Central memory CD8-positive, alpha-beta T cell (primary cell): ENCODE results near the gene HPDL.
A peak's percentile ranks its signal among the peaks of the same experiment; 100 is the strongest.
"Not testable (repeated sequence)": the region's sequence is repeated elsewhere in the genome, so short reads cannot be mapped to it uniquely, and the experiment has no call there.

Source experiments
- ATAC-seq: fragments of 150-1000 bp; cut with Tn5 transposase; replicated peaks from 2 replicates; pipeline ENCODE4 v1.10.0; 2022; ENCODE audit warnings: mild to moderate bottlenecking, moderate FRiP score, moderate number of reproducible peaks; ENCODE audit not compliant: poor library complexity, severe bottlenecking; ENCODE audit errors: extremely low read depth
- DNase-seq, 2 donors: peaks; one replicate each; pipeline ENCODE4 v3.0.0; 2021; ENCODE audit warnings: low spot score in 2 of 2
- H3K27ac Mint-ChIP-seq: one replicate; pipeline ENCODE4 v1.8.0; 2022; ENCODE audit warnings: low read depth, mild to moderate bottlenecking, moderate library complexity, mixed read lengths
- H3K27me3 Mint-ChIP-seq: one replicate; pipeline ENCODE4 v1.8.0; 2022; ENCODE audit warnings: mixed read lengths
- H3K36me3 Mint-ChIP-seq: one replicate; pipeline ENCODE4 v1.8.0; 2022; ENCODE audit warnings: mild to moderate bottlenecking, moderate library complexity, mixed read lengths; ENCODE audit not compliant: insufficient read depth
- H3K4me1 Mint-ChIP-seq: one replicate; pipeline ENCODE4 v1.8.0; 2022; ENCODE audit warnings: mixed read lengths
- H3K4me3 Mint-ChIP-seq: one replicate; pipeline ENCODE4 v1.8.0; 2022; ENCODE audit warnings: mild to moderate bottlenecking, moderate library complexity, mixed read lengths
- H3K9me3 Mint-ChIP-seq: one replicate; pipeline ENCODE4 v1.8.0; 2022; ENCODE audit warnings: mixed read lengths

HPDL gene

GRCh38 chr1:45326627-45327623, at the start of gene HPDL:
HPDL (plus strand) TSS chr1:45326895; CDS start chr1:45327149, 254 bp downstream.
- Mint-ChIP-seq H3K9me3 (no peaks in the 10 kb centered on the region), H3K27me3 (no peaks in the 10 kb centered on the region), H3K4me3 (peak within 1 kb of the TSS; percentile 74), H3K27ac (peak within 1 kb of the TSS; percentile 49), H3K36me3 (peaks cover 5% of the 10 kb centered on the region), H3K4me1 (peaks cover 20% of the 10 kb centered on the region)
- ATAC-seq, result peak; percentile 59
- DNase-seq, result no peak

GRCh38 chr1:45282351-45282750, 44.3 kb upstream of the HPDL start:
- no peak for ATAC-seq
- no peak for DNase-seq
- Mint-ChIP-seq H3K27me3 (peaks cover 14% of the 10 kb centered on the region), H3K36me3 (no peaks in the 10 kb centered on the region), H3K4me1 (no peaks in the 10 kb centered on the region), H3K4me3 (no peak overlapping the region), H3K27ac (no peak overlapping the region), H3K9me3 (no peaks in the 10 kb centered on the region)

GRCh38 chr1:45284858-45285257, 41.8 kb upstream of the HPDL start:
- H3K27me3 Mint-ChIP-seq, H3K36me3 Mint-ChIP-seq, H3K27ac Mint-ChIP-seq, H3K4me1 Mint-ChIP-seq, H3K9me3 Mint-ChIP-seq, DNase-seq, H3K4me3 Mint-ChIP-seq, ATAC-seq: not testable (repeated sequence)

- H3K36me3 Mint-ChIP-seq, H3K4me1 Mint-ChIP-seq, H3K27ac Mint-ChIP-seq, H3K9me3 Mint-ChIP-seq, H3K4me3 Mint-ChIP-seq, DNase-seq, H3K27me3 Mint-ChIP-seq, ATAC-seq: not testable (repeated sequence)
Measured at GRCh38 chr1:45286521-45286920, 40.2 kb upstream of the HPDL start.

- not testable (repeated sequence) for H3K4me3 Mint-ChIP-seq, H3K36me3 Mint-ChIP-seq, ATAC-seq, DNase-seq, H3K9me3 Mint-ChIP-seq, H3K27me3 Mint-ChIP-seq, H3K27ac Mint-ChIP-seq, H3K4me1 Mint-ChIP-seq
Measured at GRCh38 chr1:45291002-45291401, 35.7 kb upstream of the HPDL start.

GRCh38 chr1:45291716-45292115, 35.0 kb upstream of the HPDL start:
- Mint-ChIP-seq H3K36me3 (no peaks in the 10 kb centered on the region), H3K4me1 (peaks cover 6% of the 10 kb centered on the region), H3K27me3 (no peaks in the 10 kb centered on the region), H3K4me3 (no peak overlapping the region), H3K27ac (no peak overlapping the region), H3K9me3 (no peaks in the 10 kb centered on the region)
- ATAC-seq, result no peak
- no peak for DNase-seq

- peaks cover 2% of the 10 kb centered on the region for H3K36me3 Mint-ChIP-seq
- no peak overlapping the region for H3K27ac Mint-ChIP-seq
- no peak for ATAC-seq
- no peaks in the 10 kb centered on the region for H3K27me3 Mint-ChIP-seq
- DNase-seq, result no peak
- no peaks in the 10 kb centered on the region for H3K9me3 Mint-ChIP-seq
- peaks cover 3% of the 10 kb centered on the region for H3K4me1 Mint-ChIP-seq
- H3K4me3 Mint-ChIP-seq, result no peak overlapping the region
Measured at GRCh38 chr1:45297666-45298356, 28.9 kb upstream of the HPDL start.

GRCh38 chr1:45299296-45299695, 27.4 kb upstream of the HPDL start:
- DNase-seq, result no peak
- peaks cover 10% of the 10 kb centered on the region for H3K36me3 Mint-ChIP-seq
- no peak overlapping the region for H3K4me3 Mint-ChIP-seq
- no peaks in the 10 kb centered on the region for H3K27me3 Mint-ChIP-seq
- peaks cover 5% of the 10 kb centered on the region for H3K4me1 Mint-ChIP-seq
- ATAC-seq, result no peak
- H3K9me3 Mint-ChIP-seq, result no peaks in the 10 kb centered on the region
- no peak overlapping the region for H3K27ac Mint-ChIP-seq

GRCh38 chr1:45299981-45300668, 26.6 kb upstream of the HPDL start:
- peak overlapping the region; percentile 38 for H3K27ac Mint-ChIP-seq
- ATAC-seq, result no peak
- peak in 1 of 2 donors; percentile 26 for DNase-seq

GRCh38 chr1:45300669-45300997, 26.1 kb upstream of the HPDL start:
- Mint-ChIP-seq H3K27me3 (no peaks in the 10 kb centered on the region), H3K27ac (peak overlapping the region; percentile 38), H3K4me1 (peaks cover 18% of the 10 kb centered on the region), H3K4me3 (no peak overlapping the region), H3K36me3 (peaks cover 11% of the 10 kb centered on the region), H3K9me3 (no peaks in the 10 kb centered on the region)
- DNase-seq (no peak), ATAC-seq (no peak)

More at GRCh38 chr1:45299981-45300668, 26.6 kb upstream of the HPDL start:
- Mint-ChIP-seq H3K4me3 (no peak overlapping the region), H3K4me1 (peaks cover 13% of the 10 kb centered on the region), H3K27me3 (no peaks in the 10 kb centered on the region), H3K9me3 (no peaks in the 10 kb centered on the region), H3K36me3 (peaks cover 11% of the 10 kb centered on the region)

GRCh38 chr1:45302505-45303150, 24.1 kb upstream of the HPDL start:
- Mint-ChIP-seq H3K27me3 (no peaks in the 10 kb centered on the region), H3K4me1 (peaks cover 18% of the 10 kb centered on the region), H3K9me3 (no peaks in the 10 kb centered on the region), H3K27ac (peak overlapping the region; percentile 94), H3K36me3 (peaks cover 11% of the 10 kb centered on the region), H3K4me3 (peak overlapping the region; percentile 89)
- no peak for ATAC-seq
- DNase-seq, result no peak
